Activated naive CD8-positive, alpha-beta T cell treated with anti-CD3 and anti-CD28 coated beads, Interleukin-2, amount 50 U/mL, for 24 hours (primary cell): ENCODE measurements around the gene CYB561A3.

ENCODE experiments used
- ATAC-seq: fragments of 150-1000 bp; cut with Tn5 transposase; one replicate; pipeline ENCODE4 v1.10.0; 2021
- DNase-seq: peaks from one replicate; pipeline ENCODE4 v3.0.0; 2021
- H3K27ac Mint-ChIP-seq: one replicate; pipeline ENCODE4 v1.8.0; 2021; ENCODE audit warnings: mild to moderate bottlenecking, mixed read lengths
- H3K27me3 Mint-ChIP-seq: one replicate; pipeline ENCODE4 v1.8.0; 2021; ENCODE audit warnings: mixed read lengths
- H3K36me3 Mint-ChIP-seq: one replicate; pipeline ENCODE4 v1.8.0; 2021; ENCODE audit warnings: low read depth, mixed read lengths
- H3K4me1 Mint-ChIP-seq: one replicate; pipeline ENCODE4 v1.8.0; 2021; ENCODE audit warnings: mixed read lengths
- H3K4me3 Mint-ChIP-seq: one replicate; pipeline ENCODE4 v1.8.0; 2021; ENCODE audit warnings: mild to moderate bottlenecking, moderate library complexity, mixed read lengths
- H3K9me3 Mint-ChIP-seq: one replicate; pipeline ENCODE4 v1.8.0; 2021; ENCODE audit warnings: mixed read lengths

The CYB561A3 gene

DNA sequence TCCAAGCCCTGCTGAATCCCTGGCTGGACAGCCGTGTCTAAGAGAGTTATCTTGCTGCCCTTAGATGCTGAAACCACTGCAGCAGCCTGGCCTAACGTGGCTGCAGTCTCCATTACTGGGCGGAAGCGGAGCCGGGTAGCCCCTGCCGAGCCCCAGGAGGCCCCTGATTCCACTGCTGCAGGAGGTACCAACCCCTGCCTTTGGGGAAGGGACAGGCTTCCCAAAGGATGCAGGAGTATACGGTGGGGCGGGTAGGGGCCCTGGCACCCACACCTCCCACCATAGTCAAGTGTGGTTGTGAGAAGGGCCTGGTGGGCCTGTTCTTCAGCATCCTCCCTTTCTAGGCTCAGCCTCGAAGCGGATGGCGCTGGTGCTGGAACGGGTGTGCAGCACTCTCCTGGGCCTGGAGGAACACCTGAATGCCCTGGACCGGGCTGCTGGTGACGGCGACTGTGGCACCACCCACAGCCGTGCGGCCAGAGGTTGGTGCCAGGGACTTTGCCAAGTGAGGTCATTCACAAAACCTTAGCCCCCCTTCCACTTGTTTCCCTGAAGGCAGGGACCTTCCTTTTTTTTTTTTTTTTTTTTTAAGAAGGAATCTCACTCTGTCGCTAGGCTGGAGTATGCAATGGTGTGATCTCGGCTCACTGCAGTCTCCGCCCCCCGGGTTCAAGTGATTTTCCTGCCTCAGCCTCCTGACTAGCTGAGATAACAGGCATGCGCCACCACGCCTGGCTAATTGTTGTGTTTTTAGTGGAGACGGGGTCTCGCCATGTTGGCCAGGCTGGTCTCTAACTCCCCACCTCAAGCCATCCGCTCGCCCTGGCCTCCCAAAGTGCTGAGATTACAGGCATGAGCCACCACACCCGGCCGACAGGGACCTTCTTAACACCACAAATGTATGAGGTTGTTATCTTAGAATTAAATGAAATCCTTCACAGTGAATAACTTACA lies 17.6 kb downstream of the CYB561A3 start:
- DNase-seq: no peak
- H3K27ac Mint-ChIP-seq: no peak overlapping the region
- H3K4me1 Mint-ChIP-seq: no peaks in the 10 kb centered on the region
- no peaks in the 10 kb centered on the region for H3K9me3 Mint-ChIP-seq
- no peak for ATAC-seq
- H3K27me3 Mint-ChIP-seq: no peaks in the 10 kb centered on the region
- H3K36me3 Mint-ChIP-seq: peaks cover 5% of the 10 kb centered on the region
- H3K4me3 Mint-ChIP-seq: no peak overlapping the region

DNA sequence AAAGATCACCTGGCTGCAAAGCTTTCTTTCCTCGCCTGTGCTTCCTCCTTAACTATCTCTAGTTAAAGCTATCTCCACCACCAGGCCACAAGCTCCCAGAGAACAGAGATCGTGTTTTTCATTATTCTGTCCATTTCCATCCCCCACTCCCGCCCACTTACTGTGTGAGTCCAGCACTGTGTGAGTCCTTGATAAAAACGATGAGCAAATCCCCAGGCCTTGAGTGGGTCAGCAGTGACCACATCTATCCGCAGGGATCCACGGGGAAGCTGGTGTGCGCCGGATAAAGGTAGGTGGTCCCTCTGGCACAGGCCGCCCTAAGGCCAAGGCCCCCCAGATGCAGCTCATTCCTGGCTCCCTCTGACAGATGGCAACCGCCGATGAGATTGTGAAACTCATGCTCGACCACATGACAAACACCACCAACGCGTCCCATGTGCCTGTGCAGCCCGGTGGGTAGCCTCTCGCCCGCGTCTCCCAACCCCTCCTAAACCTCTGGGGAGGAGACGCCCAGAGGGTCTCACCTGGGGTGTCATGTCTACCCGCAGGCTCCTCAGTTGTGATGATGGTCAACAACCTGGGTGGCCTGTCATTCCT lies 19.4 kb downstream of the CYB561A3 start:
- H3K27ac Mint-ChIP-seq: no peak overlapping the region

DNA sequence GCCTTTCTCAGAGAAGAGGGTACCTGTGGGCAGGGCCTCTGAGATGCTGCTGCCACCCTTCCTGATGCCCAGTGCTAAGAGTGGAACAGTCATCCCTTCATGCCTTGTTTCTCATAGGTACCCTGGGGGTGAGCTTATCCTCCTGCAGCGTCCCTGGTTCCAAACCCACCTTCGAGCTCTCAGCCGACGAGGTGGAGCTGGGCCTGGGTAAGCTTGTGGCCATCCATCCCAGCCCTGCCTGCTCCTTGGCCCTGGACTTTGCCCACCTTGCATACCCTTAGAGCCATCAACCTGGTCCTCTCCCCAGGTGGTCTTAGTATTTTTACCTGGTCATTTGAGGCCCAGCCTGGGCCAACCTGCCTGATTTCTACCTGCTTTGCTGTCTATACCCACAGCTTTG lies 20.0 kb downstream of the CYB561A3 start:
- Mint-ChIP-seq H3K4me3 (no peak overlapping the region), H3K4me1 (peaks cover 5% of the 10 kb centered on the region), H3K27ac (no peak overlapping the region), H3K9me3 (no peaks in the 10 kb centered on the region), H3K27me3 (no peaks in the 10 kb centered on the region), H3K36me3 (peaks cover 7% of the 10 kb centered on the region)
- DNase-seq (no peak), ATAC-seq (no peak)

More for the DNA sequence above, 19.4 kb downstream of the CYB561A3 start:
- Mint-ChIP-seq H3K4me1 (no peaks in the 10 kb centered on the region), H3K27me3 (no peaks in the 10 kb centered on the region), H3K36me3 (peaks cover 7% of the 10 kb centered on the region), H3K4me3 (no peak overlapping the region), H3K9me3 (no peaks in the 10 kb centered on the region)
- ATAC-seq: no peak
- DNase-seq: no peak

DNA sequence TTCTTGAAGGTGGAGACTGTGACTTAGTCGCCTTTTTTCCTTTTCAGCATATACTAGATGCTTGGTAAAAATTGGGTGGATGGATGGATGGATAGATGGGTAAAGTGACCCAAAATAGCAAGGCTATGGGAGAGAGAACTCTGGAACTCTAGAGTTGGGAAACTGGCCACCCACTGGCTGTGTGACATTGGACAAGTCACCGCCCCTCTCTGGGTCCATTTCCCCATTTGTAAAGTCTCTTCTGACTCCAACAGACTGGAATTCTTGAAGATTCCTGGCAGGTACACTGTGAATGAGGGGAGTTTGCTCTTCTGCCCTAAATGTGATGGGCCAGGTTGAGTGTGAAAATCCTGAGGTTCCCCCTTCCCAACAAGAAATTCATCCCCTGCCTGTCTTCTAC lies 20.7 kb downstream of the CYB561A3 start:
- ATAC-seq: no peak
- Mint-ChIP-seq H3K4me3 (no peak overlapping the region), H3K36me3 (peaks cover 7% of the 10 kb centered on the region), H3K4me1 (peaks cover 12% of the 10 kb centered on the region), H3K9me3 (no peaks in the 10 kb centered on the region), H3K27ac (no peak overlapping the region), H3K27me3 (no peaks in the 10 kb centered on the region)
- no peak for DNase-seq

DNA sequence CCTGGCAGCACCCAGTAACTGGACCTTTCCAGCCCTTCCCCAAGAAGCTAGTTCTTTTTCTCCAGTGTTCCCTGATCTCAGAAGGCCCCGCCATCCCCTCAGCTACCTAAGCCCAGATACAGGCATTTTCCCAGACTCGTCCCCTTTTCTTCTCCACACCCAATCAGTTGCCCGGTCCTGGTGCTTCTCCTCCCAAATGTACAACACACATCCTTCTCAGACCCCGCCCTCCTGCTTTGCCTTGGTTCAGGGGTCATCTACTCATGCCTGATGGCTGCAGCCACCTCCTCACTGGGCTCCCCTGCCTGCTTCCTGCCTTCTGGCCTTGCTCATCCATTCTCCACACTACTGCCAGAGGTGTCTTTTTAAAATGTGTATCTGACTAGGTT lies 22.2 kb downstream of the CYB561A3 start:
- ATAC-seq: no peak
- Mint-ChIP-seq H3K27me3 (no peaks in the 10 kb centered on the region), H3K9me3 (no peaks in the 10 kb centered on the region), H3K36me3 (peaks cover 7% of the 10 kb centered on the region), H3K27ac (no peak overlapping the region), H3K4me1 (peaks cover 15% of the 10 kb centered on the region), H3K4me3 (no peak overlapping the region)
- DNase-seq: no peak

DNA sequence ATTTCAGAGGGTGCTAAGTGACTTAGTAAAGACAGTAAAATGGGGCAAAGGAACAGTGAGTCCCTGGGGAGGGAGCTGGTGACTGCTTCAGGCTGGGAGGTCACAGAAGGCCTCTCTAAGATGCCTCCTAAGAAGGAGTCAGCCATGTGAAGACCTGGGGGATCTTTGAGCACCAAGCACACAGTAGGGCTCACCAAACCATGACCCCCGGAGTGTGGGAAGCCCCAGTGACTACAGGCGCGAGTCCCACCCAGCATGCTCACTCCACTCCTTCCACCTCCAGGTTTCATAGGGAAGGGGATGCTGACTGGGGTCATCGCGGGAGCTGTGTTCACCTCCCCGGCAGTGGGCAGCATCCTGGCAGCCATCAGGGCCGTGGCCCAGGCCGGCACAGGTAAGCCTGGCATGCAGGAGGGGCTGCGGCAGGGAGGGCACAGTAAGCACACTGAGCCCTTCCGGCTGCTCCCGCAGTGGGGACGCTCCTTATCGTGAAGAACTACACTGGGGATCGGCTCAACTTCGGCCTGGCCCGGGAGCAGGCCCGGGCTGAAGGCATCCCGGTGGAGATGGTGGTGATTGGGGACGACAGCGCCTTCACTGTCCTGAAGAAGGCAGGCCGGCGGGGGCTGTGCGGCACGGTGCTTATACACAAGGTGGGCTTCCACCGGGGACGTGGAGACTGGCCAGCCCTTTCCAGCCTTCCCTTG lies 22.7 kb downstream of the CYB561A3 start:
- H3K4me1 Mint-ChIP-seq: peaks cover 20% of the 10 kb centered on the region

DNA sequence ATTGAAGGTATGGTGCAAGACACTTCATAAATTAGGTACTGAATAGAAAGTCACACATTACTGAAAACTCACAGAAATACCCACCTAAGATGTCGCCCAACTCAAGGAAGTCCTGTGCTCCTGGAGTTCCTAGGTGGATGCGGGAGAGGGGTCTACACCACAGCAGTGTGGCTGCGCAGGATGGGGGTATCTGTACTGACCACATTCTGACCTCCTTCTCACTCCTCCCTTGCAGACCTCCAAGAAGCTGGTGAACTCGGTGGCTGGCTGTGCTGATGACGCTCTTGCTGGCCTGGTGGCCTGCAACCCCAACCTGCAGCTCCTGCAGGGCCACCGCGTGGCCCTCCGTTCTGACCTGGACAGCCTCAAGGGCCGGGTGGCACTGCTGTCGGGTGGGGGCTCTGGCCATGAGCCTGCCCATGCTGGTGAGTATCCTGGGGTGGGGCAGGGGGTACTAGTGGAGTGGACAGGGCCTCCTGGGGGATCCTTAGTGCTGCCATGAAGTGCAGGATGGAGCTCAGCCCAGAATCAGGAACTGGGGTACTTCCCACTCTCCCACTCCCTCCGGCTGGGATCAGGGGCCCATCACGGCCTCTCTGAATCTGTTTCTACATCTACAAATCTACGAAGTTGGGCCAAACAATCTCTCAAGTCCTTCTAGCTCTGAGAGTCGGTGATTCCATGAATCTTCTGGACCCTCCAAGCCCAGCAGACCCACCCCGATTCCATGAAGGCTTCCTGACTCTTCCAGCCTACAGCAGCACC lies 23.8 kb downstream of the CYB561A3 start:
- Mint-ChIP-seq H3K4me1 (peaks cover 28% of the 10 kb centered on the region), H3K27me3 (no peaks in the 10 kb centered on the region), H3K27ac (no peak overlapping the region), H3K4me3 (no peak overlapping the region), H3K9me3 (no peaks in the 10 kb centered on the region), H3K36me3 (peaks cover 7% of the 10 kb centered on the region)
- no peak for DNase-seq
- no peak for ATAC-seq

More for the DNA sequence above, 22.7 kb downstream of the CYB561A3 start:
- peaks cover 7% of the 10 kb centered on the region for H3K36me3 Mint-ChIP-seq
- no peak for ATAC-seq
- H3K27me3 Mint-ChIP-seq: no peaks in the 10 kb centered on the region
- no peaks in the 10 kb centered on the region for H3K9me3 Mint-ChIP-seq
- H3K4me3 Mint-ChIP-seq: no peak overlapping the region
- no peak overlapping the region for H3K27ac Mint-ChIP-seq
- no peak for DNase-seq

DNA sequence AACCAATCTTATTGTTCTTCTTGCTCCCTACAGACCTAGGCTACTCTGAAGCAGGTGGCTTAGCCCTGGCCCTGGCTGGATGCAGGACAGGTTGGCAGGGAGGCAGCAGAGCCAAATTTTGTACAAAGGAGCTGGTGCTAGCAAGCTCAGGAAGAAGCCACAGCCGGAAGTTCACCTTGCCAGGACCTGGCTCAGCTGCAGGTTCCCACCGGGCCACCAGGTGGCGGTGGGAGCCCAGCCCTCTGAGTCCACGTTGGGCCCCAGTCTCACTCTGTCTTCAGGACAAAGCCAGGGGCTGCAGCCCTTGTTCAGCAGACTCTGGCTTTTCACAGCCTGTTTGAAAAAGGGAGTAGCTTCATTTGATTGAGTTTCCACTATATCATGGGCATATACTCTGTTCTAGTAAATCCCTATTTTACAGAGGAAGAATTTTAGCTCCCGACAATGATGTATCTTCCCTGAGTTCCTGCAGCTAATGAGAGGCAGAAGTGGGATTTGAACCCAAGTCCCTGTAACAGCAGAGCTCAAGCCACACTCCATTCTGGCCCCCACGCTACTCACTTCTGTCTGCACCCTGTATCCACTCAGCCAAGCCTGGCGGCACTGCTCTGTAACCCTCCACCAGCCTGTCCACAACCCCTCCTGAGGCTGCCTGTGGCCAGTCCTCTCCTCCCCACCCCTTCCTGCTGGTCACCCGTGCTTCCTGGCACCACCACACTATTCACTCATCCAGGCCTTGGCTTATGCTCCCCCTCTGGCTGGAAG lies 25.3 kb downstream of the CYB561A3 start:
- Mint-ChIP-seq H3K36me3 (peaks cover 16% of the 10 kb centered on the region), H3K4me3 (no peak overlapping the region)

DNA sequence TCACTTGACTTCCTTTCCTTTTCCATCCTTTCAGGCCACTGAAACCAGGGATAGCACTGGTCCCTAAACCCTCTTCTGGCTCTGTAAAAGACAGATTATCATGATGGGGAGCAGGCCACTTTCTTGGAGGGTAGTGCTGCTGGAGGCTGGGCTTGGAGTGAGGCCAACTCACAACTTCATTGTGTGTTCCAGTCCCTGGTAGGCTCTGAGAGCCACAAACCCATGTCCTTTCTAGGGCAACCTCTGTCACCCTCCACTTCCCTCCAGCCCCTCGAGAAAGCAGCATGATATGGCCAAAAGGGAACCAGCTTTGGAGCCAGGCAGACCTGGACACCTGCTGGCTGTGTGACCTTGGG lies 26.3 kb downstream of the CYB561A3 start:
- H3K27ac Mint-ChIP-seq: peak overlapping the region; percentile 98
- peaks cover 48% of the 10 kb centered on the region for H3K4me1 Mint-ChIP-seq
- ATAC-seq: no peak
- no peak overlapping the region for H3K4me3 Mint-ChIP-seq
- H3K27me3 Mint-ChIP-seq: no peaks in the 10 kb centered on the region
- no peaks in the 10 kb centered on the region for H3K9me3 Mint-ChIP-seq
- H3K36me3 Mint-ChIP-seq: peaks cover 23% of the 10 kb centered on the region
- no peak for DNase-seq

More for the DNA sequence above, 25.3 kb downstream of the CYB561A3 start:
- Mint-ChIP-seq H3K4me1 (peaks cover 39% of the 10 kb centered on the region), H3K9me3 (no peaks in the 10 kb centered on the region), H3K27ac (peak overlapping the region; percentile 70), H3K27me3 (no peaks in the 10 kb centered on the region)
- ATAC-seq (peak; percentile 61), DNase-seq (peak; percentile 83)

DNA sequence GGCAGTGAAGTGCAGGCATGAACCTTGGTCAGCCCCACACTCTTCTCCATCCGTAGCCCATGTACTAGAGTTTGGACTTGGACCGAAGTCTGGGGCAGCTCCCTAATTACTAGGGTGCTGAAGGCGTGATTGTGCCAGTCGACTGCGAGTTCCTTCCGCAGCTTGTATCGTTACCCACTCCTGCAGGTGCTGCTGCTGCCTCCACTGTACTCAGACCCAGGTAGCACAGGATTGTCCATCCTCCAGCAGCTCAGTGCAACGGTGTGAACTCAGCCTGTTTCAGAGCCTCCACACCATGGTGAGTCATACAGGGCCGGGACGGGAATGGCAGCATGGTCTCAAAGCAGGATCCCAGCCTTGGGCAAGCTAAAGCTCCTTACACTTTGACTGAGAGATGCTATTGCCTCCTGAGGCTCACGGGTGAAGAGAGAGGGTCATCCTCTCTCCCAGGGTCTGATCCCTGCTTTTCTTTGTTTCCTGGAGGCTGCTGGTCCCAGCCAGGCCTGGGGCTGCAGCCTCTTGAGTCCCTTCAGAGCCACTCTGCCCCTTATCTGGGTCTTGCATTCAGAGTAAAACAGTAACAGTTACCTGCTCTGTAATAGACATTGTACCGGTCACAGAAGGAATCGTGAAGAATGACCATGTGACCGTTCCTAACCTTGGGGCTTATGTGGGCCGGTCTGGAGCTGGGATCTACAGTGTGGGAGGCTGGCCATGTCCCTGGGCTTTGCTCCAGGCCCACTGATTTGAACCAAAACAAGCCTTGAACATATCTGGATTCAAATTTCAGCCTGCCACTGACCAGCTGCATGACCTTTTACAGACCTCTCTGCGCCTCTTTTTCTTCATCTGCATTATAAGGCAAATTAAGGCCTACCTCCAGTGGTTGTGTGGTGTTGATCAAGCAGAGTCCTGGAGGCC lies 27.0 kb downstream of the CYB561A3 start:
- no peak for DNase-seq

DNA sequence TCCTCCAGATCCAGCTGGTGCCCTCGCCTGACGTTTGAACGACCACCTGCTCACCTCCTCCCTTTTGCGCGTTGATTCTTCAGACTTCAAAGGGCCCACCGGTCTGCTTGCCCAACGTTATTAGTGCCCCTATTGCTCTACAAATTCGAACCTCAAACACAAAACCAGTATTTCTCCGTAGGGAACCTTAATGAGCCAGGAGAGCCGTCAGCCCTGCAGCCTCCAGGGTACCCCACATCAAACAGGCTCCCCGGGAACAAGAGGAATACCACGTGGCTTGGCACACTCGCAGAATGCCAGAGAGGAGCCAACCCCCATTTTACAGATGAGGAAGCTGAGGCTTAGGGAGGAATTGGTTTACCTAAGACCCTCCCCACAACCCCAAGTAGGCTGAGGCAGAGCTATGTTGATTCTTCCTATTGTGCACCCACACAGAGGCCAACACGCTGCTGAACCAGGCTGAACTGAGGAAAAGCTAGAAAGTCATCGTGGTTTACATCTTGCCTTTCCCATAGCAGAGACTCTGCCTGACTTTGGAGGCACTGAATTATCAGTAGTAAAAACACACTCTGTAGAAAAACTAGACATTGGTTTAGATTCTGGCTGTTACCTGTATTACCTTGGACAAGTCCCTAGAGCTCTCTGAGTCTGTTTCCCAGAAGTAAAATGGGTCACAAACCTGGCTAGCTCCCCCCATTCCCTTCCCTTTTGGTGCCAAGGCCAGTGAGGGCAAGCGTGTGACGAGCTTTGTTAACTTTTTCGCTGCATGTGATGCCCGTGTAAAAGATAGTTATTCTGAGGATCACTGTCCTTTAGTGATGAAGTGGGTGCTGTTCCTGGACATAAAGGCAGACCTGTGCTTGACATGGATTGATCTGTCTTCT lies 27.9 kb downstream of the CYB561A3 start:
- Mint-ChIP-seq H3K4me1 (peaks cover 61% of the 10 kb centered on the region), H3K9me3 (no peaks in the 10 kb centered on the region), H3K4me3 (peak overlapping the region; percentile 97), H3K27ac (peak overlapping the region; percentile 98), H3K36me3 (peaks cover 32% of the 10 kb centered on the region), H3K27me3 (no peaks in the 10 kb centered on the region)
- DNase-seq (peak; percentile 19), ATAC-seq (no peak)

More for the DNA sequence above, 27.0 kb downstream of the CYB561A3 start:
- no peak for ATAC-seq
- Mint-ChIP-seq H3K36me3 (peaks cover 29% of the 10 kb centered on the region), H3K27me3 (no peaks in the 10 kb centered on the region), H3K27ac (peak overlapping the region; percentile 98), H3K4me3 (peak overlapping the region; percentile 97), H3K9me3 (no peaks in the 10 kb centered on the region), H3K4me1 (peaks cover 54% of the 10 kb centered on the region)
